ENCODE data around the gene GRIP2.

Gene GRIP2

DNA sequence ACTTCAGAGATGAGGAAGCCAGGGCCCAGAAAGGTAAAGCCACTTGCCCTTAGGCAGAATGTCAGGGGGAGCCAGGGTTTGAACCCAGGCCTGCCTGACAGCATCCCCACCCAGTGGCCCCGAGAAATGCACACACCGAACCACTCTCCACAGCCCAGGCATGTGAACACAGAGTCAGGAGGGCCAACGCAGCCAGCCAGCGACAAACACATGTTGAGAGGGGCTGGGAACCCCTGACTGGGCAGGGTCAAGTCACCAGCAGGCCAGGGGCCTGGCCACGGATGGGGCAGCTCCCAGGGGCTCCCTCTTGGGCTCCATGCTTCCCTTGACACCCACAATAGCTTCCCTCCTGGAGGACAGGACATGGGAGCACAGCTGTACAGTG lies 5.1 kb upstream of the GRIP2 start:
- TF ChIP-seq, protein P1, sequence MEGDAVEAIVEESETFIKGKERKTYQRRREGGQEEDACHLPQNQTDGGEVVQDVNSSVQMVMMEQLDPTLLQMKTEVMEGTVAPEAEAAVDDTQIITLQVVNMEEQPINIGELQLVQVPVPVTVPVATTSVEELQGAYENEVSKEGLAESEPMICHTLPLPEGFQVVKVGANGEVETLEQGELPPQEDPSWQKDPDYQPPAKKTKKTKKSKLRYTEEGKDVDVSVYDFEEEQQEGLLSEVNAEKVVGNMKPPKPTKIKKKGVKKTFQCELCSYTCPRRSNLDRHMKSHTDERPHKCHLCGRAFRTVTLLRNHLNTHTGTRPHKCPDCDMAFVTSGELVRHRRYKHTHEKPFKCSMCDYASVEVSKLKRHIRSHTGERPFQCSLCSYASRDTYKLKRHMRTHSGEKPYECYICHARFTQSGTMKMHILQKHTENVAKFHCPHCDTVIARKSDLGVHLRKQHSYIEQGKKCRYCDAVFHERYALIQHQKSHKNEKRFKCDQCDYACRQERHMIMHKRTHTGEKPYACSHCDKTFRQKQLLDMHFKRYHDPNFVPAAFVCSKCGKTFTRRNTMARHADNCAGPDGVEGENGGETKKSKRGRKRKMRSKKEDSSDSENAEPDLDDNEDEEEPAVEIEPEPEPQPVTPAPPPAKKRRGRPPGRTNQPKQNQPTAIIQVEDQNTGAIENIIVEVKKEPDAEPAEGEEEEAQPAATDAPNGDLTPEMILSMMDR (IDR thresholded peaks at IDR 0.05; ENCODE audit: low read depth, low read length), result no peak
- no peak for DNase-seq (ENCODE audit: extremely low read depth, low read depth)

GRCh38 chr3:14544282-14545250 lies 4.4 kb upstream of the GRIP2 start:
- TF ChIP-seq, protein P1 (IDR thresholded peaks at IDR 0.05; ENCODE audit: low read depth, low read length), result no peak
- DNase-seq (ENCODE audit: extremely low read depth, low read depth), result no peak

GRCh38 chr3:14543446-14543845 lies 3.3 kb upstream of the GRIP2 start:
- no peak for DNase-seq (ENCODE audit: extremely low read depth, low read depth)
- TF ChIP-seq, protein P1 (IDR thresholded peaks at IDR 0.05; ENCODE audit: low read depth, low read length), result no peak

DNA sequence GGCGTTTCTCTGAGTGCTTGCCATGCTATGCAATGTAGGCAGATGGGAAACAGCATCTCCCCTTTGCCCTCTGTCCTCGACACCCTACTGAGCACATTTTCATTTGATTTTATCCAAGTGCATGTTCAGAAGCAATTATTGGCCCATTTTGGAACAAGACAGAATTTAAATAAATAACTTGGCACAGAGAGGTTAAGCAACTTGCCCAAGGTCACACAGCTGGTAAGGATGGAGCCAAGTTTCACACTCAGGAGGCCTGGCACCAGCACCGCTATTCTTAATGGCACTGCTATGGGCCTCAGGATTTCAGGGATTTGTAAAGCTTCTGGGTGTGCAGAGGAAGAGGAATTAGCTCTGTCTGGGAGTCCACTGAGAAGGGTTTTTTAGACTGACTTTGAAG lies 2.5 kb upstream of the GRIP2 start:
- TF ChIP-seq, protein P1 (IDR thresholded peaks at IDR 0.05; ENCODE audit: low read depth, low read length), result no peak
- DNase-seq (ENCODE audit: extremely low read depth, low read depth), result no peak

- no peak for DNase-seq (ENCODE audit: extremely low read depth, low read depth)
- TF ChIP-seq, protein P1 (IDR thresholded peaks at IDR 0.05; ENCODE audit: low read depth, low read length), result no peak
Observed at GRCh38 chr3:14541646-14542045, 1.5 kb upstream of the GRIP2 start.

GRCh38 chr3:14540821-14541385 lies 761 bp upstream of the GRIP2 start:
- TF ChIP-seq, protein P1 (IDR thresholded peaks at IDR 0.05; ENCODE audit: low read depth, low read length), result no peak
- no peak for DNase-seq (ENCODE audit: extremely low read depth, low read depth)

GRCh38 chr3:14539384-14539741 lies 779 bp downstream of the GRIP2 start:
- no peak for DNase-seq (ENCODE audit: extremely low read depth, low read depth)
- TF ChIP-seq, protein P1 (IDR thresholded peaks at IDR 0.05; ENCODE audit: low read depth, low read length), result no peak
